T-cell (primary cell): Measurements from ENCODE around the gene PSMD8. TPM values are rescaled to one million over a fixed set of nuclear protein-coding genes. Genes with fewer than 3 reads are reported as not detected.

Source experiments
- ATAC-seq, 4 experiments: fragments of 200-7000 bp in 3 of 4; fragments of 150-1000 bp in 1 of 4; cut with Tn5 transposase; replicated peaks in 1 of 4; 1 replicate in 3 of 4; 2 replicates in 1 of 4; pipeline ENCODE4 v1.10.0; 2021; ENCODE audit warnings: moderate library complexity in 3 of 4, mild to moderate bottlenecking in 2 of 4, moderate number of reproducible peaks in 1 of 4
- CTCF ChIA-PET, 2 donors: fragments of 300-600 bp; sonication (Branson Sonifier 250); formaldehyde crosslinking; loops; one replicate each; lab custom pipeline; 2022; ENCODE audit warnings: antibody characterized with exemption in 2 of 2; lab: Charles Lee
- POLR2A ChIA-PET, 2 donors: fragments of 300-600 bp; sonication (Branson Sonifier 250); formaldehyde crosslinking; loops; one replicate each; lab custom pipeline; 2022; ENCODE audit warnings: antibody characterized with exemption in 2 of 2; lab: Charles Lee
- DNase-seq, 35 experiments: peaks; one replicate each; pipeline versions ENCODE4 v3.0.0 to v3.0.0-alpha.2; 2013 to 2023
- H3K27ac ChIP-seq: one replicate; pipeline ENCODE4 v1.5.1; 2013; ENCODE audit warnings: low read length
- H3K27me3 ChIP-seq, 2 experiments: replicated peaks in 1 of 2; 1 replicate in 1 of 2; 2 replicates in 1 of 2; pipeline versions ENCODE4 v1.6.1 to v1.7.0; 2013; ENCODE audit warnings: low read length in 1 of 2, mixed read lengths in 1 of 2; ENCODE audit not compliant: control insufficient read depth in 2 of 2, insufficient read depth in 2 of 2; ENCODE audit errors: extremely low read depth in 1 of 2
- H3K36me3 ChIP-seq, 2 donors: 1 replicate in 1 of 2; 2 replicates in 1 of 2; pipeline versions ENCODE4 v1.6.1 to v1.7.0; 2013; ENCODE audit warnings: low read length in 1 of 2; ENCODE audit not compliant: control insufficient read depth in 2 of 2, insufficient read depth in 1 of 2; ENCODE audit errors: extremely low read depth in 1 of 2
- H3K4me1 ChIP-seq, 2 experiments: 1 replicate in 1 of 2; 2 replicates in 1 of 2; pipeline versions ENCODE4 v1.6.1 to v1.7.0; 2013; ENCODE audit warnings: low read length in 2 of 2, mixed read lengths in 1 of 2; ENCODE audit not compliant: insufficient read depth in 2 of 2, control insufficient read depth in 1 of 2; ENCODE audit errors: extremely low read depth in 1 of 2
- H3K4me3 ChIP-seq, 2 donors: 1 replicate in 1 of 2; 2 replicates in 1 of 2; pipeline versions ENCODE4 v1.5.1 to v1.7.0; 2013; ENCODE audit warnings: mild to moderate bottlenecking in 2 of 2, low read length in 1 of 2, moderate library complexity in 1 of 2; ENCODE audit not compliant: control insufficient read depth in 1 of 2; ENCODE audit errors: extremely low read depth in 1 of 2
- H3K9me3 ChIP-seq: 2 replicates; pipeline ENCODE4 v1.7.0; 2013
- H3K27ac Mint-ChIP-seq, 2 donors: one replicate each; pipeline ENCODE4 v1.8.0; 2020 to 2021; ENCODE audit warnings: mild to moderate bottlenecking in 2 of 2, mixed read lengths in 2 of 2
- H3K27me3 Mint-ChIP-seq, 2 donors: one replicate each; pipeline ENCODE4 v1.8.0; 2021 to 2022; ENCODE audit warnings: mixed read lengths in 2 of 2
- H3K36me3 Mint-ChIP-seq: one replicate; pipeline ENCODE4 v1.8.0; 2021; ENCODE audit warnings: mixed read lengths
- H3K4me1 Mint-ChIP-seq, 3 donors: one replicate each; pipeline ENCODE4 v1.8.0; 2020 to 2022; ENCODE audit warnings: mixed read lengths in 3 of 3, mild to moderate bottlenecking in 1 of 3
- H3K4me3 Mint-ChIP-seq, 3 donors: one replicate each; pipeline ENCODE4 v1.8.0; 2020 to 2022; ENCODE audit warnings: mild to moderate bottlenecking in 3 of 3, mixed read lengths in 3 of 3, moderate library complexity in 3 of 3
- H3K9me3 Mint-ChIP-seq, 3 donors: one replicate each; pipeline ENCODE4 v1.8.0; 2020 to 2022; ENCODE audit warnings: mixed read lengths in 3 of 3
- WGBS: methylation state at CpG from one replicate; pipeline ENCODE4 v1.1.5; 2013; ENCODE audit warnings: missing lambda C conversion rate; ENCODE audit not compliant: insufficient coverage; 5-methylcytosine and 5-hydroxymethylcytosine counted together
- total RNA-seq, 35 experiments: library from RNA in 6 of 35; stranded (reverse) in 6 of 35; fragments of 120-200 nt in 1 of 35; gene quantifications; one replicate each; pipeline versions ENCODE4 v1.2.1 to v1.2.4 and lab custom pipeline; 2013 to 2026

PSMD8 gene
- total RNA-seq, 5 donors from 2014 or later (not counting 1 experiment from before 2014, with no cell fraction given), result 76.4 to 95.2 (median 85.8) TPM

- Mint-ChIP-seq H3K9me3 (no peaks in the 10 kb centered on the region), H3K4me3 (no peak overlapping the region), H3K27me3 (no peaks in the 10 kb centered on the region), H3K4me1 (peaks cover 0 to 3% (median 0%) of the 10 kb centered on the region in 3 donors), H3K36me3 (peaks cover 6% of the 10 kb centered on the region), H3K27ac (no peak overlapping the region)
- no peak overlapping the region for H3K27ac ChIP-seq
- no peaks in the 10 kb centered on the region for H3K36me3 ChIP-seq
- H3K4me3 ChIP-seq, result no peak overlapping the region
- H3K27me3 ChIP-seq, result peaks cover 0 to 2% of the 10 kb centered on the region in 2 experiments
- H3K4me1 ChIP-seq, result no peaks in the 10 kb centered on the region
- POLR2A ChIA-PET, result no interaction called here
- CTCF ChIA-PET, result no interaction called here
- no peak for ATAC-seq
- WGBS, result 88% methylated on average over 2 of the region's 3 CpGs
- no peaks in the 10 kb centered on the region for H3K9me3 ChIP-seq
- DNase-seq, result no peak
Measured at GRCh38 chr19:38350883-38351282, 23.5 kb upstream of the PSMD8 start.

- no peaks in the 10 kb centered on the region for H3K4me1 ChIP-seq
- peaks cover 0 to 8% of the 10 kb centered on the region in 2 experiments for H3K27me3 ChIP-seq
- H3K36me3 ChIP-seq, result no peaks in the 10 kb centered on the region
- 72% methylated on average over 7 of the region's 9 CpGs for WGBS
- no peak overlapping the region for H3K4me3 Mint-ChIP-seq
- ChIA-PET POLR2A (no interaction called here), CTCF (no interaction called here)
- no peak overlapping the region for H3K27ac Mint-ChIP-seq
- H3K4me3 ChIP-seq, result no peak overlapping the region
- no peak for DNase-seq
- H3K27me3 Mint-ChIP-seq, result no peaks in the 10 kb centered on the region
- no peak for ATAC-seq
- no peaks in the 10 kb centered on the region for H3K9me3 ChIP-seq
- H3K27ac ChIP-seq, result no peak overlapping the region
- H3K9me3 Mint-ChIP-seq, result no peaks in the 10 kb centered on the region
- H3K4me1 Mint-ChIP-seq, result no peaks in the 10 kb centered on the region
- no peaks in the 10 kb centered on the region for H3K36me3 Mint-ChIP-seq
Measured at GRCh38 chr19:38351865-38352395, 22.4 kb upstream of the PSMD8 start.

- Mint-ChIP-seq H3K4me1 (no peaks in the 10 kb centered on the region), H3K36me3 (no peaks in the 10 kb centered on the region), H3K27me3 (no peaks in the 10 kb centered on the region), H3K9me3 (no peaks in the 10 kb centered on the region), H3K4me3 (no peak overlapping the region), H3K27ac (no peak overlapping the region)
- Histone ChIP-seq H3K9me3 (no peaks in the 10 kb centered on the region), H3K4me3 (no peak overlapping the region), H3K27ac (no peak overlapping the region), H3K27me3 (peaks cover 0 to 9% of the 10 kb centered on the region in 2 experiments), H3K4me1 (no peaks in the 10 kb centered on the region), H3K36me3 (no peaks in the 10 kb centered on the region)
- ChIA-PET POLR2A (no interaction called here), CTCF (no interaction called here)
- ATAC-seq (no peak), DNase-seq (no peak)
- 96% methylated on average over 3 of the region's 8 CpGs for WGBS
Measured at GRCh38 chr19:38352611-38353010, 21.8 kb upstream of the PSMD8 start.

GRCh38 chr19:38355728-38356725 is 18.3 kb upstream of the PSMD8 start:
- no peaks in the 10 kb centered on the region for H3K9me3 ChIP-seq
- Mint-ChIP-seq H3K36me3 (no peaks in the 10 kb centered on the region), H3K27ac (no peak overlapping the region), H3K9me3 (no peaks in the 10 kb centered on the region), H3K4me1 (peaks cover under 1 to 6% (median 4%) of the 10 kb centered on the region in 3 donors), H3K4me3 (no peak overlapping the region), H3K27me3 (peaks cover 5 to 10% of the 10 kb centered on the region in 2 donors)
- ATAC-seq (no peak), DNase-seq (no peak)
- H3K36me3 ChIP-seq, result no peaks in the 10 kb centered on the region
- ChIA-PET CTCF (no interaction called here), POLR2A (no interaction called here)
- no peak overlapping the region for H3K4me3 ChIP-seq
- peaks cover 0 to 28% of the 10 kb centered on the region in 2 experiments for H3K27me3 ChIP-seq
- H3K27ac ChIP-seq, result no peak overlapping the region
- peaks cover 0 to under 1% of the 10 kb centered on the region in 2 experiments for H3K4me1 ChIP-seq
- WGBS, result 85% methylated on average over 10 of the region's 16 CpGs

- H3K9me3 Mint-ChIP-seq, result no peaks in the 10 kb centered on the region
- ATAC-seq (no peak), DNase-seq (no peak)
- Histone ChIP-seq H3K27me3 (peaks cover 0 to 46% of the 10 kb centered on the region in 2 experiments), H3K4me3 (no peak overlapping the region), H3K27ac (no peak overlapping the region), H3K36me3 (no peaks in the 10 kb centered on the region), H3K9me3 (no peaks in the 10 kb centered on the region), H3K4me1 (peaks cover 6 to 20% of the 10 kb centered on the region in 2 experiments)
- POLR2A ChIA-PET, result no interaction called here
- H3K4me1 Mint-ChIP-seq, result peaks cover 7 to 16% (median 14%) of the 10 kb centered on the region in 3 donors
- no peaks in the 10 kb centered on the region for H3K36me3 Mint-ChIP-seq
- H3K27me3 Mint-ChIP-seq, result peaks cover 7 to 13% of the 10 kb centered on the region in 2 donors
- CTCF ChIA-PET, result no interaction called here
- WGBS, result 63% methylated on average over 3 of the region's 5 CpGs
- H3K4me3 Mint-ChIP-seq, result no peak overlapping the region
- H3K27ac Mint-ChIP-seq, result no peak overlapping the region
Measured at GRCh38 chr19:38358071-38358470, 16.3 kb upstream of the PSMD8 start.

GRCh38 chr19:38359242-38360021 is 14.9 kb upstream of the PSMD8 start:
- ATAC-seq, result no peak
- 75% methylated on average over 6 of the region's 18 CpGs for WGBS
- H3K9me3 ChIP-seq, result no peaks in the 10 kb centered on the region
- H3K36me3 ChIP-seq, result no peaks in the 10 kb centered on the region
- H3K27me3 ChIP-seq, result peaks cover 0 to 46% of the 10 kb centered on the region in 2 experiments
- peaks cover 6 to 23% of the 10 kb centered on the region in 2 experiments for H3K4me1 ChIP-seq
- no peak overlapping the region for H3K27ac ChIP-seq
- ChIA-PET CTCF (no interaction called here), POLR2A (interaction anchor here in 1 of 2 donors (0.5 to 0.7 kb wide), 2 partner anchors 12 to 275 kb away, joined by 3 to 5 read pairs; no protein-coding TSS in a partner anchor)
- H3K27me3 Mint-ChIP-seq, result peaks cover 7 to 13% of the 10 kb centered on the region in 2 donors
- no peak overlapping the region for H3K27ac Mint-ChIP-seq
- H3K36me3 Mint-ChIP-seq, result no peaks in the 10 kb centered on the region
- no peak for DNase-seq
- peaks cover 7 to 17% (median 14%) of the 10 kb centered on the region in 3 donors for H3K4me1 Mint-ChIP-seq
- peak overlapping the region in 2 of 3 donors; percentile 41 to 80 for H3K4me3 Mint-ChIP-seq
- H3K9me3 Mint-ChIP-seq, result no peaks in the 10 kb centered on the region
- H3K4me3 ChIP-seq, result no peak overlapping the region
